PC-3 (cell line): ENCODE results near the gene DAPK1.

Experiments used
- CTCF ChIP-seq: fragments of 300-600 bp; sonication (generic); conservative IDR thresholded peaks from 2 replicates; pipeline ENCODE4 v1.5.1; 2017; ENCODE audit warnings: antibody characterized with exemption, low read depth, mild to moderate bottlenecking, low read length
- EZH2 ChIP-seq: fragments of 300-600 bp; sonication (generic); IDR thresholded peaks from one replicate; pipeline ENCODE4 v1.6.1; 2017; ENCODE audit warnings: antibody characterized with exemption, mild to moderate bottlenecking, low read length; ENCODE audit not compliant: unreplicated experiment
- EZH2phosphoT487 ChIP-seq: fragments of 300-600 bp; sonication (generic); IDR thresholded peaks from 2 replicates; pipeline ENCODE4 v1.6.1; 2018; ENCODE audit warnings: mild to moderate bottlenecking, antibody characterized with exemption, low read length, borderline replicate concordance

GRCh38 chr9:87653941-87654340 is 156.3 kb downstream of the DAPK1 start:
- TF ChIP-seq CTCF (no peak), EZH2phosphoT487 (no peak), EZH2 (no peak)
